ENCODE data around the gene SMIM28.
"Not testable (repeated sequence)": the region's sequence is repeated elsewhere in the genome, so short reads cannot be mapped to it uniquely, and the experiment has no call there.

SMIM28 gene

GRCh38 chr6:138377844-138378243 lies at the start of gene SMIM28:
SMIM28 (plus strand) TSS chr6:138377905; CDS start chr6:138378073, 168 bp downstream.
- no peak for DNase-seq

- no peak for DNase-seq
Measured at GRCh38 chr6:138328210-138328609, 49.5 kb upstream of the SMIM28 start.

- DNase-seq: no peak
Measured at GRCh38 chr6:138330763-138331162, 46.9 kb upstream of the SMIM28 start.

GRCh38 chr6:138331444-138331843 lies 46.3 kb upstream of the SMIM28 start:
- no peak for DNase-seq

- no peak for DNase-seq
Measured at GRCh38 chr6:138331984-138332383, 45.7 kb upstream of the SMIM28 start.

- DNase-seq: no peak
Measured at GRCh38 chr6:138334000-138334399, 43.7 kb upstream of the SMIM28 start.

GRCh38 chr6:138334963-138335362 lies 42.7 kb upstream of the SMIM28 start:
- no peak for DNase-seq

- no peak for DNase-seq
Measured at GRCh38 chr6:138336221-138336620, 41.5 kb upstream of the SMIM28 start.

- no peak for DNase-seq
Measured at GRCh38 chr6:138337076-138337475, 40.6 kb upstream of the SMIM28 start.

GRCh38 chr6:138339024-138339423 lies 38.7 kb upstream of the SMIM28 start:
- DNase-seq: no peak

- DNase-seq: no peak
Measured at GRCh38 chr6:138341176-138341575, 36.5 kb upstream of the SMIM28 start.

- no peak for DNase-seq
Measured at GRCh38 chr6:138343112-138343511, 34.6 kb upstream of the SMIM28 start.

- DNase-seq: no peak
Measured at GRCh38 chr6:138345565-138346285, 32.0 kb upstream of the SMIM28 start.

- no peak for DNase-seq
Measured at GRCh38 chr6:138346302-138347195, 31.2 kb upstream of the SMIM28 start.

- no peak for DNase-seq
Measured at GRCh38 chr6:138347864-138348263, 29.8 kb upstream of the SMIM28 start.

- DNase-seq: no peak
Measured at GRCh38 chr6:138349891-138350290, 27.8 kb upstream of the SMIM28 start.

GRCh38 chr6:138357928-138358327 lies 19.8 kb upstream of the SMIM28 start:
- no peak for DNase-seq

- DNase-seq: not testable (repeated sequence)
Measured at GRCh38 chr6:138368684-138369083, 9.0 kb upstream of the SMIM28 start.

- no peak for DNase-seq
Measured at GRCh38 chr6:138370631-138371451, 6.9 kb upstream of the SMIM28 start.

GRCh38 chr6:138371452-138371711 lies 6.3 kb upstream of the SMIM28 start:
- no peak for DNase-seq

- DNase-seq: no peak
Measured at GRCh38 chr6:138371720-138372119, 6.0 kb upstream of the SMIM28 start.

GRCh38 chr6:138372711-138373463 lies 4.8 kb upstream of the SMIM28 start:
- no peak for DNase-seq

GRCh38 chr6:138374230-138374629 lies 3.5 kb upstream of the SMIM28 start:
- no peak for DNase-seq

All from activated CD8-positive, alpha-beta memory T cell treated with anti-CD3 and anti-CD28 coated beads, Interleukin-2, amount 50 U/mL, for 48 hours (primary cell).